ENCODE results near the gene TXNDC11. TPM values are rescaled to one million over a fixed set of nuclear protein-coding genes. Genes with fewer than 3 reads are reported as not detected.

Gene TXNDC11
- total and polyA plus RNA-seq, 10 of the 15 experiments (the other 5 are each of a cell fraction or from before 2014, with no cell fraction given): 1.7 to 86.7 (median 54.4) TPM

- ChIA-PET CTCF (interaction anchor here (0.6 to 1.2 kb wide), 4 partner anchors 9 to 133 kb away, joined by 3 to 4 read pairs (median 3); no protein-coding TSS in a partner anchor), POLR2A (interaction anchor here (1.9 kb wide), 1 partner anchor 13 kb away, joined by 8 read pairs; no protein-coding TSS in a partner anchor), RAD21 (ENCODE audit: unreplicated experiment) (interaction anchor here (1.5 kb wide), 1 partner anchor 24 kb away, joined by 7 read pairs; no protein-coding TSS in a partner anchor), SMC1A (ENCODE audit: uncharacterized antibody, unreplicated experiment) (interaction anchor here (0.7 to 1.7 kb wide), 10 partner anchors 10 to 258 kb away, joined by 3 to 6 read pairs (median 3); no protein-coding TSS in a partner anchor)
- Histone ChIP-seq H2AFZ (ENCODE audit: control insufficient read depth, low read depth, low read length) (no peak overlapping the region; the same call in 1 of the 2 replicates), H3K79me2 (ENCODE audit: control insufficient read depth, insufficient read depth, low read length) (peaks cover 14% of the 10 kb centered on the region), H4K20me1 (ENCODE audit: control insufficient read depth, insufficient read depth) (no peaks in the 10 kb centered on the region), H3K27ac (ENCODE audit: control insufficient read depth, insufficient read depth) (no peak overlapping the region), H3K4me1 (ENCODE audit: control insufficient read depth, insufficient read depth, low read length) (peaks cover 17% of the 10 kb centered on the region), H3K27me3 (replicated peaks in 1 of 2; ENCODE audit: control insufficient read depth in 2 of 2, insufficient read depth in 2 of 2, low read length in 1 of 2) (no peaks in the 10 kb centered on the region), H3K4me2 (ENCODE audit: control insufficient read depth, insufficient read depth) (peak overlapping the region; percentile 41; the same call in 1 of the 2 replicates), H3K9me3 (replicated peaks; ENCODE audit: control insufficient read depth, insufficient read depth, low read length) (no peaks in the 10 kb centered on the region), H3K9ac (ENCODE audit: control insufficient read depth, insufficient read depth, low read length) (no peak overlapping the region), H3K4me3 (no peak overlapping the region), H3K36me3 (ENCODE audit: control insufficient read depth in 2 of 2, insufficient read depth in 2 of 2, low read length in 1 of 2) (no peaks in the 10 kb centered on the region)
- ATAC-seq: no peak
- BruUV-seq (replicated peaks): no TSS peak
- in situ Hi-C loops (cut with MboI): loop anchor here (25.0 kb wide), 1 partner anchor 703 kb away; no protein-coding TSS in a partner anchor
- DNase-seq (ENCODE audit: low read depth, low spot score): no peak
- TF ChIP-seq PML (IDR thresholded peaks at IDR 0.05; ENCODE audit: low read length) (no peak), NFIC (IDR thresholded peaks at IDR 0.05; ENCODE audit: low read depth, low read length) (no peak), LARP7 (IDR thresholded peaks at IDR 0.05) (no peak), MTA2 (IDR thresholded peaks at IDR 0.05; ENCODE audit: low read depth) (no peak), FOS (IDR thresholded peaks at IDR 0.05; ENCODE audit: borderline replicate concordance, extremely low read depth, insufficient read length) (no peak), SKIL (IDR thresholded peaks at IDR 0.05; ENCODE audit: low read depth, poor library complexity, severe bottlenecking) (no peak), TAF1 (IDR thresholded peaks at IDR 0.05; ENCODE audit: borderline replicate concordance, low read depth, low read length) (no peak), SMAD5 (IDR thresholded peaks at IDR 0.05; ENCODE audit: low read depth) (no peak), SRF (IDR thresholded peaks at IDR 0.05; ENCODE audit: low read depth in 2 of 2, low read length in 2 of 2) (no peak), CUX1 (IDR thresholded peaks at IDR 0.05; ENCODE audit: insufficient replicate concordance, low read depth, low read length) (no peak), MEF2B (IDR thresholded peaks at IDR 0.05; ENCODE audit: partially characterized antibody, poor library complexity, severe bottlenecking) (no peak), BCLAF1 (IDR thresholded peaks at IDR 0.05) (no peak), CHD2 (IDR thresholded peaks at IDR 0.05; ENCODE audit: borderline replicate concordance, low read depth, low read length) (no peak), SMARCA5 (IDR thresholded peaks at IDR 0.05) (no peak)
- WGBS (ENCODE audit: insufficient coverage, insufficient replicate concordance, low lambda C conversion rate, missing lambda C conversion rate): 25% methylated on average over 11 of the region's 11 CpGs
- intact Hi-C loops (cut with micrococcal nuclease; ENCODE audit: unreplicated experiment): no loop called here
- FAIRE-seq: no peak
Observed at GRCh38 chr16:11665071-11665491, 77.6 kb downstream of the TXNDC11 start.
